ENCODE results near the gene LSM14B. TPM values are rescaled to one million over a fixed set of nuclear protein-coding genes. Genes with fewer than 3 reads are reported as not detected.

Gene LSM14B
- total RNA-seq, 1 experiment from 2014 or later, result 82.4 TPM

DNA sequence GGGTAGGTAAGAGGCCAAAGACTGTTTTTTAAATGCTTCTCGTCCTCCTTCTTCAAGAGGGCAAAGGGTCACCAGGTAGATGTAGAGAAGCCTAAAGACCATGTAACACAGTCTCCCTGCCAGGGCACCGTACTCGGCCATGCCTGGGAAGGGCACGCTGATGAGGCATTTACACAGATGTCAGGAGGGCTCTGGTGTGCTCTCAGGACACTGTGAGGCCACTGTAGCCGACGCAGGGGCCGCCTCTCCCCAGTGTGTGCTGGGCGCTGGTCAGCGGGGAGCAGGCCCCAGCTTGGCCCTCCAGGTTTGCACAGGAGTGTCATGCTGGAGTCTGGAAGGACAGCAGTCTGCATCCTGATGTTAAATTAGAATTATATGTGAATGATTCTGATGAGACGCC, 53.4 kb downstream of the LSM14B start:
- no peak for DNase-seq
- H3K4me2 ChIP-seq (ENCODE audit: insufficient read depth, insufficient read length, low read length), result no peak overlapping the region
- H3K27ac ChIP-seq (ENCODE audit: insufficient read length, low read depth, low read length), result no peak overlapping the region
- H4K91ac ChIP-seq (ENCODE audit: insufficient read length, low read depth, low read length), result no peak overlapping the region
- no peaks in the 10 kb centered on the region for H3K27me3 Mint-ChIP-seq (ENCODE audit: low read depth)
- TF ChIP-seq, protein P1, sequence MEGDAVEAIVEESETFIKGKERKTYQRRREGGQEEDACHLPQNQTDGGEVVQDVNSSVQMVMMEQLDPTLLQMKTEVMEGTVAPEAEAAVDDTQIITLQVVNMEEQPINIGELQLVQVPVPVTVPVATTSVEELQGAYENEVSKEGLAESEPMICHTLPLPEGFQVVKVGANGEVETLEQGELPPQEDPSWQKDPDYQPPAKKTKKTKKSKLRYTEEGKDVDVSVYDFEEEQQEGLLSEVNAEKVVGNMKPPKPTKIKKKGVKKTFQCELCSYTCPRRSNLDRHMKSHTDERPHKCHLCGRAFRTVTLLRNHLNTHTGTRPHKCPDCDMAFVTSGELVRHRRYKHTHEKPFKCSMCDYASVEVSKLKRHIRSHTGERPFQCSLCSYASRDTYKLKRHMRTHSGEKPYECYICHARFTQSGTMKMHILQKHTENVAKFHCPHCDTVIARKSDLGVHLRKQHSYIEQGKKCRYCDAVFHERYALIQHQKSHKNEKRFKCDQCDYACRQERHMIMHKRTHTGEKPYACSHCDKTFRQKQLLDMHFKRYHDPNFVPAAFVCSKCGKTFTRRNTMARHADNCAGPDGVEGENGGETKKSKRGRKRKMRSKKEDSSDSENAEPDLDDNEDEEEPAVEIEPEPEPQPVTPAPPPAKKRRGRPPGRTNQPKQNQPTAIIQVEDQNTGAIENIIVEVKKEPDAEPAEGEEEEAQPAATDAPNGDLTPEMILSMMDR (conservative IDR thresholded peaks at IDR 0.05), result no peak
- H4K5ac ChIP-seq (ENCODE audit: insufficient read length, low read depth, low read length), result no peak overlapping the region
- H2BK15ac ChIP-seq (ENCODE audit: low read depth, low read length), result no peak overlapping the region
- H3K23ac ChIP-seq (ENCODE audit: insufficient read length, low read depth, low read length), result no peak overlapping the region
- no peak overlapping the region for H2AFZ ChIP-seq (ENCODE audit: low read length)
- H3K4me3 Mint-ChIP-seq, result no peak overlapping the region
- no peak overlapping the region for H3K56ac ChIP-seq (ENCODE audit: insufficient read length, low read depth, low read length)
- H3K23me2 ChIP-seq (ENCODE audit: insufficient read length, low read depth, low read length, poor library complexity, severe bottlenecking), result no peaks in the 10 kb centered on the region
- H2BK20ac ChIP-seq (ENCODE audit: low read depth, low read length, poor library complexity, severe bottlenecking), result no peak overlapping the region
- no peak overlapping the region for H2BK5ac ChIP-seq (ENCODE audit: insufficient read length, low read length)
- no CpG with 5 or more reads among the region's 10 CpGs for WGBS (ENCODE audit: extremely low coverage, insufficient read length, low lambda C conversion rate)
- H3K79me1 ChIP-seq (ENCODE audit: insufficient read depth, low read depth, low read length, poor library complexity, severe bottlenecking), result no peaks in the 10 kb centered on the region
- H2BK12ac ChIP-seq (ENCODE audit: insufficient read length, low read depth, low read length), result no peak overlapping the region
- no peaks in the 10 kb centered on the region for H3K9me3 Mint-ChIP-seq
- H3K27ac Mint-ChIP-seq, result 0 out of 7 replicates have a peak overlapping the region, but pooled peaks of 1 of the 3 experiments have one; percentile 79
- no peaks in the 10 kb centered on the region for H3K79me2 ChIP-seq (ENCODE audit: insufficient read depth, low read length)
- H2AK5ac ChIP-seq (ENCODE audit: insufficient read length, low read length), result no peak overlapping the region
- no peak overlapping the region for H4K8ac ChIP-seq (replicated peaks; ENCODE audit: insufficient read length, low read depth, low read length)
- H3K9me3 ChIP-seq (ENCODE audit: control insufficient read depth, low read depth, low read length), result no peaks in the 10 kb centered on the region
- H3K27me3 ChIP-seq (ENCODE audit: insufficient read depth, low read length), result no peaks in the 10 kb centered on the region
- H3T11ph ChIP-seq (ENCODE audit: low read length), result no peak overlapping the region
- no peaks in the 10 kb centered on the region for H3K4me1 ChIP-seq (ENCODE audit: insufficient read depth, low read length)
- no peak overlapping the region for H3K4ac ChIP-seq (ENCODE audit: low read depth, low read length)
- H3K4me1 Mint-ChIP-seq, result no peaks in the 10 kb centered on the region
- no peak overlapping the region for H3K18ac ChIP-seq (ENCODE audit: insufficient read length, low read depth, low read length)
- no peak overlapping the region for H2BK120ac ChIP-seq (ENCODE audit: low read depth, low read length, poor library complexity, severe bottlenecking)
- H3K14ac ChIP-seq (ENCODE audit: insufficient read depth, low read length), result no peak overlapping the region
- H4K20me1 ChIP-seq (ENCODE audit: control insufficient read depth, insufficient read depth, insufficient read length), result no peaks in the 10 kb centered on the region
- no peak overlapping the region for H3K9ac ChIP-seq (ENCODE audit: extremely low read depth, insufficient read length, low read length)
- peaks cover 9 to 40% (median 22%) of the 10 kb centered on the region in 3 experiments for H3K36me3 Mint-ChIP-seq (ENCODE audit: insufficient read depth in 1 of 3, low read depth in 3 of 3)

Measured in H9 (cell line).